Hepatocyte (in vitro differentiated cells): ENCODE data around the gene NLRX1. TPM values are rescaled to one million over a fixed set of nuclear protein-coding genes. Genes with fewer than 3 reads are reported as not detected.

Experiments
- DNase-seq: peaks from one replicate; pipeline ENCODE4 v3.0.0-alpha.2; 2016; ENCODE audit warnings: low spot score
- H2AFZ ChIP-seq: fragments of 200-600 bp; sonication (generic); 2 replicates; pipeline ENCODE4 v1.6.0; 2016; ENCODE audit warnings: antibody characterized with exemption, mild to moderate bottlenecking
- H3K27ac ChIP-seq: fragments of 200-600 bp; sonication (generic); 2 replicates; pipeline ENCODE4 v1.5.1; 2016; ENCODE audit warnings: mild to moderate bottlenecking
- H3K27me3 ChIP-seq: fragments of 200-600 bp; sonication (generic); 2 replicates; pipeline ENCODE4 v1.6.1; 2016
- H3K36me3 ChIP-seq: fragments of 200-600 bp; sonication (generic); replicated peaks from 2 replicates; pipeline ENCODE4 v1.5.1; 2016; ENCODE audit warnings: low read depth; ENCODE audit not compliant: insufficient read depth
- H3K4me1 ChIP-seq: fragments of 200-600 bp; sonication (generic); 2 replicates; pipeline ENCODE4 v1.5.1; 2016; ENCODE audit warnings: mild to moderate bottlenecking, moderate library complexity; ENCODE audit not compliant: insufficient read depth
- H3K4me2 ChIP-seq: fragments of 200-600 bp; sonication (generic); 2 replicates; pipeline ENCODE4 v1.6.0; 2016
- H3K4me3 ChIP-seq: fragments of 200-600 bp; sonication (generic); 2 replicates; pipeline ENCODE4 v1.5.1; 2016; ENCODE audit warnings: mild to moderate bottlenecking
- H3K79me2 ChIP-seq: fragments of 200-600 bp; sonication (generic); 2 replicates; pipeline ENCODE4 v1.6.0; 2017; ENCODE audit warnings: mild to moderate bottlenecking
- H3K9me2 ChIP-seq: fragments of 200-600 bp; sonication (generic); replicated peaks from 2 replicates; pipeline ENCODE4 v1.6.0; 2017; ENCODE audit warnings: mild to moderate bottlenecking; ENCODE audit not compliant: insufficient read depth
- H3K9me3 ChIP-seq: fragments of 200-600 bp; sonication (generic); 2 replicates; pipeline ENCODE4 v1.5.1; 2016; ENCODE audit warnings: low read depth, mild to moderate bottlenecking
- H4K20me1 ChIP-seq: fragments of 200-600 bp; sonication (generic); 2 replicates; pipeline ENCODE4 v1.6.0; 2016; ENCODE audit warnings: mild to moderate bottlenecking; ENCODE audit not compliant: insufficient read depth, poor library complexity, severe bottlenecking
- CTCF ChIP-seq: fragments of 200-600 bp; sonication (generic); IDR thresholded peaks from 2 replicates; pipeline ENCODE4 v1.5.1; 2016; ENCODE audit warnings: antibody characterized with exemption, mild to moderate bottlenecking; ENCODE audit not compliant: poor library complexity
- EZH2 ChIP-seq: fragments of 200-600 bp; sonication (generic); IDR thresholded peaks from 2 replicates; pipeline ENCODE4 v1.6.1; 2016; ENCODE audit warnings: antibody characterized with exemption, mild to moderate bottlenecking, borderline replicate concordance
- EZH2phosphoT487 ChIP-seq: fragments of 200-600 bp; sonication (generic); IDR thresholded peaks from one replicate; pipeline ENCODE4 v1.6.1; 2018; ENCODE audit warnings: antibody characterized with exemption, mild to moderate bottlenecking, low read depth, moderate library complexity; ENCODE audit not compliant: unreplicated experiment, severe bottlenecking
- WGBS: methylation state at CpG from one replicate; pipeline ENCODE4 v1.1.6; 2016; ENCODE audit warnings: low lambda C conversion rate; ENCODE audit errors: missing lambda C conversion rate; 5-methylcytosine and 5-hydroxymethylcytosine counted together
- polyA plus RNA-seq: library from polyadenylated mRNA; unstranded; fragments of >200 nt; fragmentation: Nextera tagmentation; extraction: Ambion mirVana; gene quantifications from 2 replicates; pipeline ENCODE4 v1.2.1, GENCODE V29; 2016
- total RNA-seq: library from RNA; depleted of rRNA; stranded (reverse); fragments of >200 nt; gene quantifications from 2 replicates; pipeline ENCODE4 v1.2.3, GENCODE V29; 2014

NLRX1 gene
- total RNA-seq (12.5 and 13.3 TPM in 2 replicates), polyA plus RNA-seq (9.4 and 10.0 TPM in 2 replicates)

GRCh38 chr11:119168471-119169281 lies at the start of gene NLRX1:
Gene NLRX1, plus strand, starts transcription at chr11:119168725. Its CDS starts 2,679 bp downstream, at chr11:119171404.
- Histone ChIP-seq H3K4me1 (peaks cover 3% of the 10 kb centered on the region), H3K27ac (peak within 1 kb of the TSS; percentile 84), H3K27me3 (no peaks in the 10 kb centered on the region), H2AFZ (peak within 1 kb of the TSS; percentile 84), H3K36me3 (no peaks in the 10 kb centered on the region), H3K4me2 (peak within 1 kb of the TSS; percentile 86), H3K79me2 (no peaks in the 10 kb centered on the region), H4K20me1 (no peaks in the 10 kb centered on the region), H3K9me2 (no peaks in the 10 kb centered on the region), H3K4me3 (peak within 1 kb of the TSS; percentile 69), H3K9me3 (no peaks in the 10 kb centered on the region)
- TF ChIP-seq CTCF (peak; percentile 88), EZH2 (no peak)
- peak; percentile 92 for DNase-seq
- 8% methylated on average over 42 of the region's 63 CpGs for WGBS

GRCh38 chr11:119118946-119119345 lies 49.6 kb upstream of the NLRX1 start:
- H4K20me1 ChIP-seq = peaks cover 5% of the 10 kb centered on the region
- 97% methylated on average over 1 of the region's 1 CpG for WGBS
- no peak overlapping the region for H3K4me2 ChIP-seq
- H3K4me3 ChIP-seq = no peak overlapping the region
- H3K27ac ChIP-seq = no peak overlapping the region
- H3K79me2 ChIP-seq = peaks cover 22% of the 10 kb centered on the region
- H3K27me3 ChIP-seq = no peaks in the 10 kb centered on the region
- no peaks in the 10 kb centered on the region for H3K9me3 ChIP-seq
- peaks cover 7% of the 10 kb centered on the region for H3K4me1 ChIP-seq
- DNase-seq = no peak
- TF ChIP-seq EZH2phosphoT487 (no peak), EZH2 (no peak), CTCF (no peak)
- no peaks in the 10 kb centered on the region for H3K9me2 ChIP-seq
- H2AFZ ChIP-seq = no peak overlapping the region
- H3K36me3 ChIP-seq = no peaks in the 10 kb centered on the region

GRCh38 chr11:119120639-119121007 lies 47.9 kb upstream of the NLRX1 start:
- Histone ChIP-seq H3K36me3 (no peaks in the 10 kb centered on the region), H3K27ac (peak overlapping the region; percentile 66), H3K4me2 (peak overlapping the region; percentile 73), H3K9me3 (no peaks in the 10 kb centered on the region), H4K20me1 (peaks cover 5% of the 10 kb centered on the region), H3K9me2 (no peaks in the 10 kb centered on the region), H3K4me3 (peak overlapping the region; percentile 25), H3K4me1 (peaks cover 7% of the 10 kb centered on the region), H2AFZ (peak overlapping the region; percentile 66), H3K79me2 (peaks cover 34% of the 10 kb centered on the region), H3K27me3 (no peaks in the 10 kb centered on the region)
- peak; percentile 36 for DNase-seq
- WGBS = 39% methylated on average over 5 of the region's 5 CpGs
- no peak for TF ChIP-seq EZH2phosphoT487
- no peak for TF ChIP-seq CTCF
- TF ChIP-seq EZH2 = no peak
